Measurements from ENCODE around the gene PHF19. TPM values are rescaled to one million over a fixed set of nuclear protein-coding genes. Genes with fewer than 3 reads are reported as not detected.

PHF19 gene
- total RNA-seq, 1 experiment from 2014 or later: 76.3 TPM

DNA sequence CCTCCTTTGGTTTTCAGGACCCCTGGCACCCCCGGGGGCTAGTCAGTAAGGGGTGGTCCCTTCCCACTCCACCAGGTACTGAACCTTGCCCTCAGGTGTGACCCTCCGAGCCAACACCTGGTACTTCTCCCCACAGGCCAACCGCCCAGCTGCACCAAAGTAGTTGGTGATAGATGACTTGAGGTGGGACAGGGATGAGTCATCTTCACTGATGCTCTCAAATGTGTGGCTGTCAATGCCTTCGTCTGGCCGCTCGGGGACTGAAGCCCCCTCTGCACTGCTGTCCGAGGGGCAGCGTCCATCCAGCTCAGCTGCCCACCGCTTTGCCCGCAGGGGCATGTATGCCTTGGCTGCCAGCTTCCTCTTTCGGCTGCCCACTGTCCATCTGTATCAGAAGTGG lies 19.1 kb downstream of the PHF19 start:
- H3K9me3 ChIP-seq: no peaks in the 10 kb centered on the region

GRCh38 chr9:120857481-120857880 lies 19.5 kb downstream of the PHF19 start:
- no peak for TF ChIP-seq CTCF (IDR thresholded peaks at IDR 0.05; ENCODE audit: insufficient read depth in 1 of 2, low read depth in 1 of 2, low read length in 1 of 2, severe bottlenecking in 1 of 2, unreplicated experiment in 1 of 2)
- H3K4me3 Mint-ChIP-seq (ENCODE audit: unreplicated experiment): no peak overlapping the region
- peaks cover 22% of the 10 kb centered on the region for H3K4me1 Mint-ChIP-seq (ENCODE audit: low read depth, unreplicated experiment)
- peaks cover 14% of the 10 kb centered on the region for H3K36me3 Mint-ChIP-seq (ENCODE audit: insufficient read depth, unreplicated experiment)
- ChIA-PET POLR2A (no interaction called here), CTCF (no interaction called here)
- Histone ChIP-seq H3K4me1 (no peaks in the 10 kb centered on the region), H3K27me3 (replicated peaks; ENCODE audit: control insufficient read depth, insufficient read depth, low read length) (no peaks in the 10 kb centered on the region), H3K4me3 (ENCODE audit: low read depth, low read length) (no peak overlapping the region), H3K36me3 (ENCODE audit: control insufficient read depth, insufficient read depth, low read length) (peaks cover 1% of the 10 kb centered on the region; the same call in 1 of the 2 replicates), H3K9me3 (no peaks in the 10 kb centered on the region)
- no peak overlapping the region for H3K27ac Mint-ChIP-seq (ENCODE audit: unreplicated experiment)
- no TSS peak for BruUV-seq (replicated peaks)
- H3K27me3 Mint-ChIP-seq (ENCODE audit: insufficient read depth, unreplicated experiment): no peaks in the 10 kb centered on the region
- no peak for DNase-seq
- no peaks in the 10 kb centered on the region for H3K9me3 Mint-ChIP-seq (ENCODE audit: unreplicated experiment)
- intact Hi-C loops (cut with micrococcal nuclease; ENCODE audit: unreplicated experiment): no loop called here

More for the DNA sequence above, 19.1 kb downstream of the PHF19 start:
- BruUV-seq (replicated peaks): no TSS peak
- peaks cover 14% of the 10 kb centered on the region for H3K36me3 Mint-ChIP-seq (ENCODE audit: insufficient read depth, unreplicated experiment)
- H3K27me3 Mint-ChIP-seq (ENCODE audit: insufficient read depth, unreplicated experiment): no peaks in the 10 kb centered on the region
- Histone ChIP-seq H3K4me1 (no peaks in the 10 kb centered on the region), H3K27me3 (replicated peaks; ENCODE audit: control insufficient read depth, insufficient read depth, low read length) (no peaks in the 10 kb centered on the region), H3K4me3 (ENCODE audit: low read depth, low read length) (no peak overlapping the region), H3K36me3 (ENCODE audit: control insufficient read depth, insufficient read depth, low read length) (peaks cover 1% of the 10 kb centered on the region; the same call in 1 of the 2 replicates)
- intact Hi-C loops (cut with micrococcal nuclease; ENCODE audit: unreplicated experiment): no loop called here
- H3K27ac Mint-ChIP-seq (ENCODE audit: unreplicated experiment): no peak overlapping the region
- no peak for DNase-seq
- no peak overlapping the region for H3K4me3 Mint-ChIP-seq (ENCODE audit: unreplicated experiment)
- ChIA-PET POLR2A (no interaction called here), CTCF (no interaction called here)
- H3K9me3 Mint-ChIP-seq (ENCODE audit: unreplicated experiment): no peaks in the 10 kb centered on the region
- peaks cover 18% of the 10 kb centered on the region for H3K4me1 Mint-ChIP-seq (ENCODE audit: low read depth, unreplicated experiment)
- no peak for TF ChIP-seq CTCF (IDR thresholded peaks at IDR 0.05; ENCODE audit: insufficient read depth in 1 of 2, low read depth in 1 of 2, low read length in 1 of 2, severe bottlenecking in 1 of 2, unreplicated experiment in 1 of 2)

DNA sequence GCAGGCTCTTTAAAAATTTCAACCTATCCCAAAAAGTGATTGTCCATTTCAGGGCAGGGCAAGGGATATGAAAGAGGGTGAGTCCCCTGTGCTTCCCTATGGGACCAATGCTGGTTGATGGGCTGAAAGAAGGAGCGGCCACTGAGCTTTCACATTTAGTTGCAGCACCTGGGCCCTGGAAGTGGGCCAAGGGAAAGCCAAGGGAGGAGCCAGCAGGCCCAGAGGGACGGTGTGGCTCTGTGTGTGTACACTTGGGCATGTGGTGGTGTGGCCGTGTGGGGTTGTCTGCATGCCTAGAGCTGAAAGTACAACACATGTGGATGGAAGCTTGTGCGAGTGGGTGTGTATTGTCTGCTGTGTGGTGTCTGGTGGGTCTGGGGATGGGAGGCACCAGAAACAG lies 20.3 kb downstream of the PHF19 start:
- Histone ChIP-seq H3K27me3 (replicated peaks; ENCODE audit: control insufficient read depth, insufficient read depth, low read length) (no peaks in the 10 kb centered on the region), H3K4me3 (ENCODE audit: low read depth, low read length) (no peak overlapping the region), H3K9me3 (no peaks in the 10 kb centered on the region), H3K4me1 (0 out of 2 replicates have a peak, but pooled peaks cover 6% of the 10 kb centered on the region), H3K36me3 (ENCODE audit: control insufficient read depth, insufficient read depth, low read length) (peaks cover 1% of the 10 kb centered on the region; the same call in 1 of the 2 replicates)
- POLR2A ChIA-PET: no interaction called here
- H3K4me1 Mint-ChIP-seq (ENCODE audit: low read depth, unreplicated experiment): peaks cover 29% of the 10 kb centered on the region
- no peak for DNase-seq
- H3K36me3 Mint-ChIP-seq (ENCODE audit: insufficient read depth, unreplicated experiment): peaks cover 14% of the 10 kb centered on the region
- no TSS peak for BruUV-seq (replicated peaks)
- no peak overlapping the region for H3K4me3 Mint-ChIP-seq (ENCODE audit: unreplicated experiment)
- no peak for TF ChIP-seq CTCF (IDR thresholded peaks at IDR 0.05; ENCODE audit: insufficient read depth in 1 of 2, low read depth in 1 of 2, low read length in 1 of 2, severe bottlenecking in 1 of 2, unreplicated experiment in 1 of 2)
- no peak overlapping the region for H3K27ac Mint-ChIP-seq (ENCODE audit: unreplicated experiment)
- CTCF ChIA-PET: no interaction called here
- H3K9me3 Mint-ChIP-seq (ENCODE audit: unreplicated experiment): no peaks in the 10 kb centered on the region
- H3K27me3 Mint-ChIP-seq (ENCODE audit: insufficient read depth, unreplicated experiment): no peaks in the 10 kb centered on the region
- intact Hi-C loops (cut with micrococcal nuclease; ENCODE audit: unreplicated experiment): no loop called here

All from Caco-2 (cell line).